Measurements from ENCODE around the gene CASQ2.
"Not testable (repeated sequence)": the region's sequence is repeated elsewhere in the genome, so short reads cannot be mapped to it uniquely, and the experiment has no call there.

Gene CASQ2

GRCh38 chr1:115779075-115779474 is 10.6 kb upstream of the CASQ2 start:
- DNase-seq, result not testable (repeated sequence)

DNA sequence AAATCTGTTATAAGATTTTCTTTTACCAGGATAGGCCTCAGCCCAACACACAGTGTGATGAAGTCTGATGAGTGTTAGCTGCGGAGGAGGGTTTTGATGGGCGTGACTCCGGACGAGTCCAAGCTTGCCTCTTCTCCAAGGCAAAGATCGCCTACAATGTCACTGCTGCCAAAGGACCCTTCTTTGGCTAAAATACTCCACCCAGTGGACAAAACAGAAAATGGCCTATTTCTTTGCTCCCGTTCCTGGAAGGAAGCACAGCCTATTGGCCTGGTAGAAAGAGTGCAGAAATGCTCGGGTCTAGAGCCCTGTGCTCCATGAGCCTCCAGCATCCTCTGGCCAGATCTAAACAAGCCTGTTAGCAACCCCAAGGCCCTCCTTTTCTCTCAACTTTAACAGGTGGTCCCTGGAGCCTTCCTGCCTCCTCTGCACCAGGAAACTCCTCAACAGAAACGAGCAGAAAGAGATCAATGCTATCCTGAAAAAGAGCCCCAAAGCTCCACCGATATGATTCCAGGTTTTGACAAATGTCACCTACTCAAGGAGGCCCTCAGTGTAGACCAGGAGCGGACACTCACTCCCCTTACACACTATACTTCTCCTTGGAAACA is 3.4 kb upstream of the CASQ2 start:
- DNase-seq, result no peak

- DNase-seq, result no peak
Measured at GRCh38 chr1:115771094-115771846, 2.8 kb upstream of the CASQ2 start.

GRCh38 chr1:115767403-115767802 is 1.1 kb downstream of the CASQ2 start:
- DNase-seq, result no peak

- DNase-seq, result no peak
Measured at GRCh38 chr1:115765091-115765490, 3.4 kb downstream of the CASQ2 start.

- DNase-seq, result no peak
Measured at GRCh38 chr1:115764541-115764940, 4.0 kb downstream of the CASQ2 start.

DNA sequence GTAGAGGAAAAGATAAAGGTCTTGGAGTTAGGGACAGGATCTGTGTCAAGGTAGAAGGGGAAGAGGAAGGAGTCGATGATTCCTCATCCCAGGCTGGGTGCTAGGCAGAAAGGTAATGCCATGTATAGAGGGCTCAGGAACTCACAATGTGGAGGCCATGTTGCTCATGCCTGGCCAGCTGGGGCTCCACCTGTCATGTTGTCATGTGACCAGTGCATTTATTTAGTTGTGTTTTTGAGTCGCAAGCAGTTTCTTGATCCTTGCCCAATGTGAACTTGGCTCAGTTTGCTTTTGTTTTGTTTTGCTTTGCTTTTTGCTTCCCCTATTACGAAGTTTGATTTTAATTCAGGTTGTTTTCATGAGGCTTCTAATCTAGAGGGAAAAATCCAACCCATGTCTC is 5.7 kb downstream of the CASQ2 start:
- no peak for DNase-seq

- no peak for DNase-seq
Measured at GRCh38 chr1:115761601-115762302, 6.8 kb downstream of the CASQ2 start.

DNA sequence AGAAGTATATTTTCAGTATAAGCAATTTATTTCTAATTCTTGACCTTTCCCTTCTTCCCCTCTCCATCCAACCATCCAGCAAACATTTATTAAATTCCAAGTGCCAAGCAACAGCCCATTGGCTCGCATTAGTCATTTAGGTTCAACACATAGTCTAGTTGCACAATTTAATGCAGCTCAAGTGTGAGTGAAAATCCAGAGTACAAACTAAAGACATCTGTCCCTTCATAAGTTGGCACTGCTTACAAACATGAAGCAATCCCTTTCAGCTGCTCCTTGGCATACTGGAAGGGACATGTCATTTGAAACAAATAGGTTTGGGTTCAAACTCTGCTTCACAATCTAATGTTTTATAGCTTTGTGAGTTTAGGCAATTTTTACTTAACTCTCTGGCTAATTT is 10.7 kb downstream of the CASQ2 start:
- DNase-seq, result no peak

GRCh38 chr1:115757326-115757725 is 11.2 kb downstream of the CASQ2 start:
- no peak for DNase-seq

GRCh38 chr1:115755456-115756370 is 12.8 kb downstream of the CASQ2 start:
- DNase-seq, result no peak

GRCh38 chr1:115753830-115754229 is 14.7 kb downstream of the CASQ2 start:
- DNase-seq, result no peak

DNA sequence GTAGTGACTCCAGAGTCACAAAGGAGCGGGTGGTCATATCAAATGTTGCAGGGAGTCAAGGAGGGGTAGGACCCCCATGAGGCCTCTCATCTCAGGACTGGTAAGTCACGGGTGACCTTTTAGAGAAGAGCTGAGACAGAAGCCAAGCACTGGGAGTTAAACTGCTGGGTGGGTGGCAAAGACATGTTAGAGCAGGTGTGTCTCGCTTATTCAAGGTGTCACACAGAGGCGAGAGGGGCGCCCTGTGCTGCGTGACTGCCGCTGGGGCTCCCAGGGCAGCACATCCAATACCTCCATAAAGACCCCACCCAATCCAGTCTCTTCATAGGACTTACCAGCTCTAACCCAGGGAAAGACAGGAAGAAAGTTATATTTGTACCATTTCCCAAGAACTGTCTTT is 15.2 kb downstream of the CASQ2 start:
- DNase-seq, result no peak

DNA sequence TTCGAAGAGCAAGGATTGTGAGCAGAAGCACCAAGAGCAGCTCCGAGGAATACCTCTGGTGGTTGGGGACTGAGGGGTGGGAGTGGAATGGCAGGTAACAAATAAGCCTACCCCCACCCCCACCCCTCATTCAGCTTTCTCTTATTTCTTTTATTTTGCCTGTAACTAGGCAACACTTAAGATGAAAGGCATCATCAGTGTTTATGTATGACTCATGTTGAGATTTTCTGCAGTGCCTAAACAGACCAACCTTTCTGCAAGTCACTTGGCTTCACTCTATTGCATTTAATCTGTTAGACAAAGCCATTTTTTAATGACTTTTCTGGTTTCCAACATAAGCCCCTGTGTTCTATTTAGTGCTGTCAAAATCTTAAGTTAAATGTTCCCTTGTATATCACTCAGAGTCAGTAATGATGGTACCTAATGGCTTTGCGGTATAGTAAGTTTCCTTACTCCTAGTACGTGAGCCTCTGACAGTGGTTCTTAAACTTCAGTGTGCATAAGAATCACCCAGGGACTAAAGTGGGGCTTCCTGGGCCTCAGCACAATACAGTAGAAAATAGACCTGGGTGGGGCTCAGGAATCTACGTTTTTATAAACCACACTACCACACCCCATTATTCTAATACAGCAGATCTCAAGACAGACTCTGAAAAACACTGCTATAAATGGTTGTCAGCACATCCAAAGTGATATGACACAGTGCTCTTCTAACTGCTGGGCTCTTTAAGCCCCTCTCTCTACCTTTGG is 19.9 kb downstream of the CASQ2 start:
- no peak for DNase-seq

- DNase-seq, result no peak
Measured at GRCh38 chr1:115746021-115746690, 22.4 kb downstream of the CASQ2 start.

- DNase-seq, result no peak
Measured at GRCh38 chr1:115744646-115745275, 23.8 kb downstream of the CASQ2 start.

DNA sequence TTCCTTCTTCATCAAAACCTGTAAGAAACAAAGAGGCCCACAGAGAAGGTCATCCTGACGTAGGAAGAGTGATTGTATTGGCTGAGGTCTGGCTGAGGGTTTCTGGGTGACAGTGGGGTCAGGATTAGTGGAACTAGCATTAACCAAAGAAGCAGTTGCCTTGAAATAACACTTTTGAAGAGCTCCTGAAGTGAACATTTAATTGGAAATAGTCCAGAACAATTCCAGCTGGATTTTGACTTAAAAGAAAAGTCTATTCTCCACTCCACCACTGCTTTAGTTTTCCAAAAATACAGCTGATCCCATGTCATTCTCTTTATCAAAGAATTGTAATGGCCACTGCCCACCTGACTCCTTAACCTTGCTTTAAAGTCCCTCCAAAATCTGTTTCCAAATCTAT is 27.7 kb downstream of the CASQ2 start:
- DNase-seq, result no peak

DNA sequence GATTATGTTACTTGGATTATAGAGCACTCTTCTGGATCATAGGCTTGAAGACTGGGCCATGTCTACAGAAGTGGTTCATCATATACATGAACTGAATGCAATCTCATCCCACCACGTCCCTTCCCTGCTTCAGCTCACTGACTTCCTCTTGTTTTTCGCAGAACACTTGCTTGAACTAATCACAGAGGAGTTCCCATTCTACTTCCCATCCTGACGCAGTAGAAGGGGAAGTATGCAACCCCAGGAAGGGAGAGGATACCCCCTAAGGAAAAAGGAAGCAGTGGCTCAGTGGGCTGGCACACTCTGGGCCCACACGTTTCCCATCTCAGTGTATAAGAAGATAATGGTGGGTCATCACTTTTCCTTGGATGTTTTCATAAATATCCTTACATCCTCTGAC is 36.2 kb downstream of the CASQ2 start:
- DNase-seq, result no peak

GRCh38 chr1:115729756-115730155 is 38.8 kb downstream of the CASQ2 start:
- DNase-seq, result no peak

GRCh38 chr1:115728341-115728740 is 40.2 kb downstream of the CASQ2 start:
- no peak for DNase-seq

GRCh38 chr1:115727706-115728249 is 40.7 kb downstream of the CASQ2 start:
- no peak for DNase-seq
